NCI-H2081 treated with DMSO at 0.1 percent for 48 hours (cell line): ENCODE results near the gene JAM3.
"Not testable (repeated sequence)": the region's sequence is repeated elsewhere in the genome, so short reads cannot be mapped to it uniquely, and the experiment has no call there.

Experiments used
- DNase-seq: peaks from one replicate; lab custom pipeline; 2025; lab: John Stamatoyannopoulos, UW

Gene JAM3

GRCh38 chr11:134101282-134101681 is 32.4 kb downstream of the JAM3 start:
- no peak for DNase-seq

- DNase-seq, result no peak
These were observed 41.5 kb downstream of the JAM3 start for GRCh38 chr11:134110252-134110815.

- DNase-seq, result not testable (repeated sequence)
These were observed 44.9 kb downstream of the JAM3 start for GRCh38 chr11:134113787-134114186.

GRCh38 chr11:134116210-134116609 is 47.3 kb downstream of the JAM3 start:
- no peak for DNase-seq

GRCh38 chr11:134118006-134118405 is 49.1 kb downstream of the JAM3 start:
- no peak for DNase-seq

- no peak for DNase-seq
These were observed 50.2 kb downstream of the JAM3 start for GRCh38 chr11:134119094-134119493.

- no peak for DNase-seq
These were observed 51.4 kb downstream of the JAM3 start for GRCh38 chr11:134120143-134120850.

- DNase-seq, result no peak
These were observed 52.2 kb downstream of the JAM3 start for GRCh38 chr11:134120921-134121526.

- DNase-seq, result no peak
These were observed 56.0 kb downstream of the JAM3 start for GRCh38 chr11:134124660-134125451.

GRCh38 chr11:134125507-134125906 is 56.6 kb downstream of the JAM3 start:
- DNase-seq, result no peak

- DNase-seq, result no peak
These were observed 57.4 kb downstream of the JAM3 start for GRCh38 chr11:134126217-134126822.

GRCh38 chr11:134131628-134132244 is 62.9 kb downstream of the JAM3 start:
- no peak for DNase-seq

- DNase-seq, result no peak
These were observed 63.9 kb downstream of the JAM3 start for GRCh38 chr11:134132808-134133207.

- DNase-seq, result no peak
These were observed 65.3 kb downstream of the JAM3 start for GRCh38 chr11:134134167-134134566.

- no peak for DNase-seq
These were observed 69.5 kb downstream of the JAM3 start for GRCh38 chr11:134138376-134138775.

GRCh38 chr11:134139303-134139872 is 70.5 kb downstream of the JAM3 start:
- no peak for DNase-seq

GRCh38 chr11:134139873-134140331 is 71.0 kb downstream of the JAM3 start:
- DNase-seq, result peak; percentile 30

- DNase-seq, result no peak
These were observed 72.2 kb downstream of the JAM3 start for GRCh38 chr11:134140961-134141490.

GRCh38 chr11:134142536-134142935 is 73.7 kb downstream of the JAM3 start:
- DNase-seq, result no peak

- no peak for DNase-seq
These were observed 74.9 kb downstream of the JAM3 start for GRCh38 chr11:134143801-134144200.

GRCh38 chr11:134144744-134145143 is 75.9 kb downstream of the JAM3 start:
- no peak for DNase-seq
